IMR-90 (cell line): ENCODE measurements around the gene DNAH6. TPM values are rescaled to one million over a fixed set of nuclear protein-coding genes. Genes with fewer than 3 reads are reported as not detected.

Source experiments
- ATAC-seq: fragments of 200-7000 bp; cut with Tn5 transposase; 2 replicates; pipeline ENCODE4 v1.9.1; 2020; ENCODE audit warnings: low read depth, mild to moderate bottlenecking, moderate library complexity
- BruUV-seq: library from RNA; stranded (reverse); fragments of 400-500 nt; replicated peaks from 2 replicates; lab custom pipeline; 2021; lab: Mats Ljungman, UMichigan
- CTCF ChIA-PET: fragments of 300-600 bp; formaldehyde crosslinking; extraction: SDS; loops from one replicate; lab custom pipeline; 2021; ENCODE audit warnings: antibody characterized with exemption; lab: Yijun Ruan, JAX
- POLR2A ChIA-PET: fragments of 300-600 bp; sonication (Branson Sonifier 250); formaldehyde crosslinking; loops from one replicate; lab custom pipeline; 2022; ENCODE audit warnings: antibody characterized with exemption; ENCODE audit not compliant: unreplicated experiment; lab: Charles Lee
- DNase-seq: peaks from one replicate; pipeline ENCODE4 v3.0.0; 2013
- H2AFZ ChIP-seq: replicated peaks from 2 replicates; pipeline ENCODE3; 2013; ENCODE audit warnings: low read length, mild to moderate bottlenecking; ENCODE audit not compliant: poor library complexity
- H2AK5ac ChIP-seq: 2 replicates; pipeline ENCODE4 v1.6.1; 2013; ENCODE audit warnings: low read depth, low read length, inconsistent platforms
- H2AK9ac ChIP-seq: replicated peaks from 2 replicates; pipeline ENCODE3; 2013; ENCODE audit warnings: mild to moderate bottlenecking, low read depth, low read length, moderate library complexity; ENCODE audit not compliant: poor library complexity
- H2BK120ac ChIP-seq: 2 replicates; pipeline ENCODE4 v1.6.1; 2013; ENCODE audit warnings: low read depth, low read length, inconsistent platforms
- H2BK15ac ChIP-seq: 3 replicates; pipeline ENCODE4 v1.6.1; 2013; ENCODE audit warnings: low read depth, low read length, inconsistent platforms
- H2BK20ac ChIP-seq: 2 replicates; pipeline ENCODE4 v1.6.1; 2013; ENCODE audit warnings: low read depth, mild to moderate bottlenecking, inconsistent platforms, low read length, moderate library complexity
- H2BK5ac ChIP-seq: 2 replicates; pipeline ENCODE4 v1.6.1; 2013; ENCODE audit warnings: mild to moderate bottlenecking, low read depth, low read length, inconsistent platforms; ENCODE audit not compliant: poor library complexity, severe bottlenecking
- H3K14ac ChIP-seq: replicated peaks from 2 replicates; pipeline ENCODE4 v1.6.1; 2013; ENCODE audit warnings: low read depth, low read length, inconsistent platforms
- H3K18ac ChIP-seq: 2 replicates; pipeline ENCODE4 v1.6.1; 2013; ENCODE audit warnings: low read depth, low read length, control low read depth
- H3K23ac ChIP-seq: 2 replicates; pipeline ENCODE4 v1.6.1; 2013; ENCODE audit warnings: low read depth, low read length, inconsistent platforms
- H3K27ac ChIP-seq: 2 replicates; pipeline ENCODE4 v1.5.1; 2013; ENCODE audit warnings: mild to moderate bottlenecking, control low read depth, low read length; ENCODE audit not compliant: insufficient read depth
- H3K27me3 ChIP-seq: 2 replicates; pipeline ENCODE4 v1.6.1; 2013; ENCODE audit warnings: low read length; ENCODE audit not compliant: control insufficient read depth, insufficient read depth
- H3K36me3 ChIP-seq: 2 replicates; pipeline ENCODE4 v1.6.1; 2013; ENCODE audit warnings: low read length, mixed read lengths; ENCODE audit not compliant: control insufficient read depth, insufficient read depth
- H3K4ac ChIP-seq: 2 replicates; pipeline ENCODE4 v1.6.1; 2013; ENCODE audit warnings: low read depth, low read length, inconsistent platforms
- H3K4me1 ChIP-seq: 2 replicates; pipeline ENCODE4 v1.6.1; 2013; ENCODE audit warnings: low read length, mixed read lengths; ENCODE audit not compliant: control insufficient read depth, insufficient read depth
- H3K4me2 ChIP-seq: 2 replicates; pipeline ENCODE4 v1.6.1; 2013; ENCODE audit warnings: low read depth, mild to moderate bottlenecking, control low read depth, low read length, moderate library complexity
- H3K4me3 ChIP-seq: 2 replicates; pipeline ENCODE4 v1.5.1; 2013; ENCODE audit warnings: low read depth, mild to moderate bottlenecking, control low read depth, low read length, moderate library complexity; ENCODE audit not compliant: insufficient read depth
- H3K56ac ChIP-seq: 2 replicates; pipeline ENCODE4 v1.6.1; 2013; ENCODE audit warnings: low read length, inconsistent platforms; ENCODE audit not compliant: insufficient read depth; ENCODE audit errors: extremely low read depth
- H3K79me1 ChIP-seq, 2 experiments: 2 replicates each; pipeline ENCODE4 v1.6.1; 2013; ENCODE audit warnings: low read length in 2 of 2, inconsistent platforms in 1 of 2, low read depth in 1 of 2
- H3K9ac ChIP-seq: 2 replicates; pipeline ENCODE4 v1.6.1; 2013; ENCODE audit warnings: low read depth, low read length, control low read depth
- H3K9me1 ChIP-seq: 2 replicates; pipeline ENCODE4 v1.6.1; 2013; ENCODE audit warnings: low read length, inconsistent platforms; ENCODE audit not compliant: insufficient read depth
- H3K9me3 ChIP-seq: 2 replicates; pipeline ENCODE4 v1.6.1; 2013; ENCODE audit warnings: low read length; ENCODE audit not compliant: control insufficient read depth, insufficient read depth
- H4K20me1 ChIP-seq: 2 replicates; pipeline ENCODE4 v1.6.1; 2013; ENCODE audit warnings: low read length, inconsistent platforms; ENCODE audit not compliant: insufficient read depth
- H4K5ac ChIP-seq: 2 replicates; pipeline ENCODE4 v1.6.1; 2013; ENCODE audit warnings: mild to moderate bottlenecking, low read depth, low read length, control low read depth
- H4K8ac ChIP-seq, 2 experiments: 2 replicates each; pipeline ENCODE4 v1.6.1; 2013; ENCODE audit warnings: low read depth in 2 of 2, low read length in 2 of 2, control low read depth in 1 of 2, inconsistent platforms in 1 of 2
- H4K91ac ChIP-seq: 2 replicates; pipeline ENCODE4 v1.6.1; 2013; ENCODE audit warnings: low read depth, low read length, inconsistent platforms; ENCODE audit not compliant: insufficient read depth
- CEBPB ChIP-seq: IDR thresholded peaks from 2 replicates; pipeline ENCODE4 v1.6.1; 2012; ENCODE audit warnings: low read depth, low read length, improper control_type of control experiment
- CHD1 ChIP-seq: IDR thresholded peaks from 2 replicates; pipeline ENCODE4 v1.6.1; 2012; ENCODE audit warnings: low read depth, low read length, improper control_type of control experiment
- MAZ ChIP-seq: IDR thresholded peaks from 2 replicates; pipeline ENCODE4 v1.6.1; 2012; ENCODE audit warnings: low read depth, mild to moderate bottlenecking, low read length, improper control_type of control experiment, moderate library complexity, borderline replicate concordance
- NFE2L2 ChIP-seq: fragments of 150-350 bp; IDR thresholded peaks from 2 replicates; pipeline ENCODE4 v1.6.1; 2016; ENCODE audit warnings: low read depth, mild to moderate bottlenecking, low read length
- RAD21 ChIP-seq: IDR thresholded peaks from 2 replicates; pipeline ENCODE4 v1.6.1; 2012; ENCODE audit warnings: low read length, improper control_type of control experiment
- WGBS, 2 experiments: methylation state at CpG; one replicate each; pipeline versions ENCODE4 v1.1.5 to v1.1.7; 2013; ENCODE audit warnings: missing lambda C conversion rate in 2 of 2; ENCODE audit not compliant: insufficient read length in 1 of 2; ENCODE audit errors: extremely low coverage in 2 of 2; 5-methylcytosine and 5-hydroxymethylcytosine counted together
- dilution Hi-C: fragments of 300-500 bp; cut with HindIII; formaldehyde crosslinking; loops from one replicate; pipeline ENCODE4 v1.14.3; 2018; ENCODE audit warnings: low sequenced_read_pairs; ENCODE audit not compliant: unreplicated experiment
- in situ Hi-C: fragments of 300-500 bp; cut with MboI; formaldehyde crosslinking; loops from 3 replicates; pipeline ENCODE4 v1.14.3; 2019; ENCODE audit warnings: low sequenced_read_pairs, inconsistent platforms, mixed read lengths
- intact Hi-C: fragments of 100-400 bp; cut with micrococcal nuclease; formaldehyde crosslinking; loops from 2 replicates; pipeline ENCODE4 v1.10.0; 2022
- polyA plus RNA-seq, 3 experiments: library from polyadenylated mRNA; depleted of rRNA; stranded (reverse); fragments of >200 nt; gene quantifications; 2 replicates each; pipeline ENCODE4 v1.2.3, GENCODE V29; 2012; ENCODE audit warnings: low replicate concordance in 1 of 3
- total RNA-seq: library from RNA; depleted of rRNA; stranded (reverse); fragments of >200 nt; gene quantifications from 2 replicates; pipeline ENCODE4 v1.2.3, GENCODE V29; 2012
- TF ChIP-seq, protein P1 (sequence below): fragments of 150-350 bp; IDR thresholded peaks from 2 replicates; pipeline ENCODE4 v1.6.1; 2016; ENCODE audit warnings: low read depth, mild to moderate bottlenecking, low read length, moderate library complexity, borderline replicate concordance
- TF ChIP-seq, protein P2 (sequence below): fragments of 150-350 bp; IDR thresholded peaks from 2 replicates; pipeline ENCODE4 v1.6.1; 2017; ENCODE audit warnings: mild to moderate bottlenecking, antibody characterized with exemption, low read length, low read depth
- TF ChIP-seq, protein P3 (sequence below): conservative IDR thresholded peaks from 2 replicates; pipeline ENCODE4 v1.5.1; 2012; ENCODE audit warnings: mild to moderate bottlenecking, low read depth, low read length, improper control_type of control experiment

Gene DNAH6
- total and polyA plus RNA-seq, 2 of the 4 experiments (the other 2 are of a cell fraction): under 0.01 to 0.07 TPM

DNA sequence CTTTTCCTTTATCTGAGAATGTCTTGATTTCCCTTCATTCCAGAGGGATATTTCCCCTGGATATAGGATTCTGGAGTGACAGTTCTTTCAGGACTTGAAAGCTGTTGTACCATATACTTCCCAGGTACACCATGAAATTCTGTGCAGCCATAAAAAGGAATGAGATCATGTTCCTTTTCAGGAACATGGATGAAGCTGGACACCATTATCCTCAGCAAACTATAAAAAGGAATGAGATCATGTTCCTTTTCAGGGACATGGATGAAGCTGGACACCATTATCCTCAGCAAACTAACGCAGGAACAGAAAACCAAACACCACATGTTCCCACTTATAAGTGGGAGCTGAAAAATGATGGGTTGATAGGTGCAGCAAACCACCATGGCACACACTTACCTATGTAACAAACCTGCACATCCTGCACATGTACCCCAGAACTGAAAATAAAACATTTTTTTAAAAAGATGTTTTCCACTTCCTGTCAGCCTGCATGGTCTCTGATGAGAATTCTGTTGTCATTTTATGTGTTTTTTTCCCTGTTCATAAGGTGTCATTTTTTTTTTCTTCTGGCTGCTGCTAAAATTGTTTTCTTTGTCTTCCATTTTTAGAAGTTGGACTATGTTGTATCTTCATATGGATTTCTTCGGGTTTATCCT, 133.3 kb downstream of the DNAH6 start:
- BruUV-seq: no TSS peak
- no peak overlapping the region for H4K5ac ChIP-seq
- no peak for DNase-seq
- H4K20me1 ChIP-seq: no peaks in the 10 kb centered on the region
- H2BK5ac ChIP-seq: no peak overlapping the region
- H3K4me3 ChIP-seq: no peak overlapping the region
- H3K14ac ChIP-seq: no peak overlapping the region
- no peak overlapping the region for H2AK5ac ChIP-seq
- H4K91ac ChIP-seq: no peak overlapping the region
- H3K36me3 ChIP-seq: no peaks in the 10 kb centered on the region
- in situ Hi-C loops: no loop called here
- no peaks in the 10 kb centered on the region for H3K9me3 ChIP-seq
- WGBS, 2 experiments: no CpG with 5 or more reads among the region's 2 CpGs
- no peak overlapping the region for H2AK9ac ChIP-seq
- H3K56ac ChIP-seq: no peak overlapping the region
- no peaks in the 10 kb centered on the region for H3K9me1 ChIP-seq
- H2BK120ac ChIP-seq: no peak overlapping the region
- H3K18ac ChIP-seq: no peak overlapping the region
- H4K8ac ChIP-seq: no peak overlapping the region
- no peaks in the 10 kb centered on the region for H3K4me1 ChIP-seq
- no peak overlapping the region for H2BK15ac ChIP-seq
- H2AFZ ChIP-seq: no peak overlapping the region
- no peak overlapping the region for H3K27ac ChIP-seq
- no peak overlapping the region for H3K23ac ChIP-seq
- peaks cover 6% of the 10 kb centered on the region for H3K27me3 ChIP-seq
- POLR2A ChIA-PET: no interaction called here
- no peak overlapping the region for H3K9ac ChIP-seq
- no peaks in the 10 kb centered on the region for H3K79me1 ChIP-seq
- no peak overlapping the region for H3K4ac ChIP-seq
- TF ChIP-seq CEBPB (no peak), NFE2L2 (no peak), RAD21 (no peak), MAZ (no peak), CHD1 (no peak)
- TF ChIP-seq, protein P1, sequence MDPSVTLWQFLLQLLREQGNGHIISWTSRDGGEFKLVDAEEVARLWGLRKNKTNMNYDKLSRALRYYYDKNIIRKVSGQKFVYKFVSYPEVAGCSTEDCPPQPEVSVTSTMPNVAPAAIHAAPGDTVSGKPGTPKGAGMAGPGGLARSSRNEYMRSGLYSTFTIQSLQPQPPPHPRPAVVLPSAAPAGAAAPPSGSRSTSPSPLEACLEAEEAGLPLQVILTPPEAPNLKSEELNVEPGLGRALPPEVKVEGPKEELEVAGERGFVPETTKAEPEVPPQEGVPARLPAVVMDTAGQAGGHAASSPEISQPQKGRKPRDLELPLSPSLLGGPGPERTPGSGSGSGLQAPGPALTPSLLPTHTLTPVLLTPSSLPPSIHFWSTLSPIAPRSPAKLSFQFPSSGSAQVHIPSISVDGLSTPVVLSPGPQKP: no peak
- TF ChIP-seq, protein P2, sequence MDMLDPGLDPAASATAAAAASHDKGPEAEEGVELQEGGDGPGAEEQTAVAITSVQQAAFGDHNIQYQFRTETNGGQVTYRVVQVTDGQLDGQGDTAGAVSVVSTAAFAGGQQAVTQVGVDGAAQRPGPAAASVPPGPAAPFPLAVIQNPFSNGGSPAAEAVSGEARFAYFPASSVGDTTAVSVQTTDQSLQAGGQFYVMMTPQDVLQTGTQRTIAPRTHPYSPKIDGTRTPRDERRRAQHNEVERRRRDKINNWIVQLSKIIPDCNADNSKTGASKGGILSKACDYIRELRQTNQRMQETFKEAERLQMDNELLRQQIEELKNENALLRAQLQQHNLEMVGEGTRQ: no peak
- TF ChIP-seq, protein P3, sequence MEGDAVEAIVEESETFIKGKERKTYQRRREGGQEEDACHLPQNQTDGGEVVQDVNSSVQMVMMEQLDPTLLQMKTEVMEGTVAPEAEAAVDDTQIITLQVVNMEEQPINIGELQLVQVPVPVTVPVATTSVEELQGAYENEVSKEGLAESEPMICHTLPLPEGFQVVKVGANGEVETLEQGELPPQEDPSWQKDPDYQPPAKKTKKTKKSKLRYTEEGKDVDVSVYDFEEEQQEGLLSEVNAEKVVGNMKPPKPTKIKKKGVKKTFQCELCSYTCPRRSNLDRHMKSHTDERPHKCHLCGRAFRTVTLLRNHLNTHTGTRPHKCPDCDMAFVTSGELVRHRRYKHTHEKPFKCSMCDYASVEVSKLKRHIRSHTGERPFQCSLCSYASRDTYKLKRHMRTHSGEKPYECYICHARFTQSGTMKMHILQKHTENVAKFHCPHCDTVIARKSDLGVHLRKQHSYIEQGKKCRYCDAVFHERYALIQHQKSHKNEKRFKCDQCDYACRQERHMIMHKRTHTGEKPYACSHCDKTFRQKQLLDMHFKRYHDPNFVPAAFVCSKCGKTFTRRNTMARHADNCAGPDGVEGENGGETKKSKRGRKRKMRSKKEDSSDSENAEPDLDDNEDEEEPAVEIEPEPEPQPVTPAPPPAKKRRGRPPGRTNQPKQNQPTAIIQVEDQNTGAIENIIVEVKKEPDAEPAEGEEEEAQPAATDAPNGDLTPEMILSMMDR: no peak
- CTCF ChIA-PET: no interaction called here
- ATAC-seq: no peak
- intact Hi-C loops: no loop called here
- dilution Hi-C loops: no loop called here
- no peak overlapping the region for H2BK20ac ChIP-seq
- H3K4me2 ChIP-seq: no peak overlapping the region
